GM21447 (cell line): Measurements from ENCODE around the gene NAB2.

Source experiments
- ATAC-seq: cut with Tn5 transposase; IDR thresholded peaks from one replicate; pipeline ENCODE4 v1.9.1; 2021; ENCODE audit not compliant: unreplicated experiment

Gene NAB2

DNA sequence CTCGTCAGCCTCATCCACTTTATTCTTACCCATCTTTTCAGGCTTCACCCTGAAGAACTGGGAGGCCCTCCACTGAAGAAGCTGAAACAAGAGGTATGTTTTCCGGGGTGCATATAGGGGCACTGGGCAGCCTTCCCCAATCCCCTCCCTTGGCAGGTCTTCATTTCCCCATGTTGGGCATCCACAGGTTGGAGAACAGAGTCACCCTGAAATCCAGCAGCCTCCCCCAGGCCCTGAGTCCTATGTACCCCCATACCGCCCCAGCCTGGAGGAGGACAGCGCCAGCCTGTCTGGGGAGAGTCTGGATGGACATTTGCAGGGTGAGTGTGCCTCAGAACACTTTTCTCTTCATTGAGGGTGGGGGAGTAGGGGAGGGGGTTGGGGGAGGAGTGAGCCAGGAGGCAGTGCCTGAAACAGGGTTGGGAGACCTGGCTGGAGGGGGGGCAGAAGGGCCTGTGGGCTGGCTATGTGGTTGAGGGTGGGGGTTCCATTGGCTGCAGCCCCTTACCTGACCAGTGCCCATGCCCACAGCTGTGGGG, 4.0 kb downstream of the NAB2 start:
- no peak for ATAC-seq

DNA sequence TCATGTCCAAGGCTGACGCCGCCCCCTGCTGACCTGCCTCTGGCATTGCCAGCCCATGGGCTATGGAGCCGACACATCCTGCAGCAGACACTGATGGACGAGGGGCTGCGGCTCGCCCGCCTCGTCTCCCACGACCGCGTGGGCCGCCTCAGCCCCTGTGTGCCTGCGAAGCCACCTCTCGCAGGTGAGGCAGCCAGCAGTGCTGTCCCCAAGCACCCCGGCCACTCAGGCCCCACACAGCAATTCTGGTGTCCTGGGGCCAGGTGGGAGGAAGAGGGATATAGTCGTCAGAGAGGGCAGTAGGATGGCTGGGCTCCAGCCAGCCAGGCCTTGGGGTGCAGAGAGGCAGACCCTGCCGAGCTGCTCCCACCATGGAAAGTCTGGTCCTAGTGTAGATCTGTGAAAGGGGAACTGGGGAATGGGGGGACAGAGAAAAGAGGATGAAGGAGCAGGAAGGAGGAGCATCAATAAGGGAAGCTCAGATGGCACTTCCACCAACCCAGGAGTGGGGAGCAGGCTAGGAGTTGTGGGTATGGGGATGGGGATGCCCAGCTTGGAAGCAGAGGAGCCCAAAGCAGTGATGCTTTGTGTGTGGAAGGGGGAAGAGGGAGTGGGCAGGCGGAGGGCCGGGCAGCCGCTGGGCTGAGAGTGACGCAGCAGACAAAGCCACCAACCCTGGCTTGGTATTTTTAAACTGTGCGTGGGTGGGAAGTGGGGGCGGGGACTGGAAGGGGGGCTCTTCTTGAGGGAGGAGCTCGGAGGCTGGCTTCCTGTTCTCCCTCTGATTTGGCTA, 4.7 kb downstream of the NAB2 start:
- no peak for ATAC-seq

DNA sequence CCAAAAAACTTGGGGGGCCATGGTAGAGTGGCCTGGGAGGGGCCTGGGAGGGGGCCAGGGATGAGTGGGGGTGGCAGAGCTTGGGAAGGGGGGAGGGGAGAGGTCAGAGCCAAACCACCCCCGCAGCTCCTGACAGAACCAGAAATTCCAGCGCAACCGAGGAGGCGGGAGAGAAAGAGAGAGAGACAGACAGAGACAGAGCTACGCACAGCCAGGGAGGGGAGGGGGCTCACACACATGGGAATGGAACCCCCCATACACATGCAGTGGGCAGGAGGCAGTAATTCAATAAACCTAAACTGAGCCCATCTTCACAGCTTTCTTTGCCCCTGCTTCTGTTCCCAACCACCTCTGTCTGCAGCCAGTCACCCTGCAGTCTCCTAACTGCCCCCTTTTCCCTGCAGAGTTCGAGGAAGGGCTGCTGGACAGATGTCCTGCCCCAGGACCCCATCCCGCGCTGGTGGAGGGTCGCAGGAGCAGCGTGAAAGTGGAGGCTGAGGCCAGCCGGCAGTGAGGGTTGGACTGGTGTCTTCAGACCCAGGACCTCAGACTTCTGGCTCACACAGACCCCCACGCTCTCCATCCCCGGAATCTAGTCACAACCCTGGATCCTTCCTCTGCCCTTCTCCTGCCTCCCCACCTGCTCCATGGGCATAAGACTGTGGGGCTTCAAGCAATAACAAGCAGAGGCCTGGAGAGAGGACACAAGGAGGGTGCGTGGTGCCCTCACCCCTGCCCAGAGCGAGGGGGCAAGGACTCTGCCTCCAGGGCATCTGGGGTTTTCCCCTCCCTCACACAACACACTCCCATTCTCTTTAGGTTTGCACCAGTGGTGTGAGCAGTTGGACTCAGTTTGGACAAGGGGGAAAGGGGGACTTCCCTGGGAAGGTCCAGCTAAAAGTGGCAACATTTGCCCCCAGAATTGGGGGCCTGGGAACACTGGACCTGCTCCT, 5.6 kb downstream of the NAB2 start:
- ATAC-seq, result no peak

GRCh38 chr12:57095440-57095839, 6.5 kb downstream of the NAB2 start:
- ATAC-seq, result no peak

DNA sequence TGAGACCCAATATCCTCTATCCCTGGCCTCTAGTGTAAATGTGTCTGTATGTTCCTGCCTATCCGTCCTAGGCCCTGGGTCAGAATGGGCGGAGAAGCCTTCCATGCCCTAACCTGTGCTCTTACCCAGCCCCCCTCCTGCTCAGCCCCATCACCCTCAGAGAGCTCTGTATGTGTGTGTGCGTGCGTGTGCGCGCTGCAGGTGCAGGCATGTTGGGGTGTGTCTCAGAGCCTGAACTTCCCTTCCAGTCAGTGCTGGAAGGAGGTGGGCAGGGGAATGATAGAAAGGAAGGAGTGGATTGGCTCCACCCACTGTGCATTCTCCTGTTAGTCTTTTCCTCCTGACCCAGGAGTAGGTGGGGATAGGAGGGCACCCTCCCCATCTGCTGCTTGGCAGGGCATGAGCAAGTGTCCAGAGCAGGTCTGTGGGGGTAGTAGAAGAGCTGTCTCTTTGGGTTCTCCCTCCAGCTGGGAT, 7.2 kb downstream of the NAB2 start:
- no peak for ATAC-seq

DNA sequence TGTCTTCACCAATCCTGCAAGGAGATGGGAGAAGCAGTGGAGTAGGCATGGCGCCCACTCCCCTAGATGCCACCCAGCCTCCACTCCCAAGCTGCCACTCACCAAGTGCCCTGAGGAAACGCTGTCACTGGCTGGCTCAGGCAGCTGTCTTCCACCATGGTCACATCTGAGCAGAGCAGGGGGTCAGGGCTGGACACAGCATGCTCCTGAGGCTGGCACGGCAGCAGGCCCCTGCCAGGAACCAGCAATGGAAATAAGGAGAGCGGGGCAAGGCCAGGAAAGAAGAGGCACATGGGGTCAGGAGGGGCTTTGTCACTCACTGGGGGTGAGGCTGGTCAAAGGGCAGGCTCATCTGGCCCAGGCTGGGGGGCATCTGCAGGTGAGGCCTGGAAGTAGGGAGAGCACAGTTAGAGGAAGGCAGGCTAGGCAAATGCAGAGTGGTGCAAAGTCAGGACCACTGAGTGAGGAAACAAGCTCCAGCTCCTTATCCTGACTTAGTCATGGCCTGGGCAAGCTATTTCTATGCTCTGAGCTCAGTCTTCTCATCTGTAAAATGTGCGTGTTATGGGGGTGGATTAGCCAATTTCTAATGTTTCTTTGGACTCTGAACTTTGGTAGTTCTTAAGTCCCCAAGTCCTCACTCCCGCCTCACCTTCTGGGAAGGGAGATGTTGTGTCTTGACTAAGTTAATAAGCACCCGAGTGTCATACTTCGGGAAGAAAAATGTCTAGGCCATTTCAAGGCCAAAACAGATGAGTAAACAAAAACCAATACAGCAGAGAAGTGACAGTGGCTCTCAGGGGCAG, 8.0 kb downstream of the NAB2 start:
- no peak for ATAC-seq

DNA sequence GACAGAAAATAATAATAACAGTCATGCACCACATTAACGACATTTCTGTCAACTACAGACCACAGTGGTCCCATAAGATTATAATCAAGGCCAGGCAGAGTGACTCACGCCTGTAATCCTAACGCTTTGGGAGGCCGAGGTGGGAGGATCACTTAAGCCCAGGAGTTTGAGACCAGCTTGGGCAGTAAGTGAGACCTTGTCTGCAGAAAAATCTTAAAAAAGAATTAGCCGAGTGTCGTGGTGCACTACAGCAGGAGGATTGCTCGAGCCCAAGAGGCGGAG, 8.6 kb downstream of the NAB2 start:
- ATAC-seq, result no peak

- ATAC-seq, result no peak
These were observed 9.6 kb downstream of the NAB2 start for GRCh38 chr12:57098546-57098945.

DNA sequence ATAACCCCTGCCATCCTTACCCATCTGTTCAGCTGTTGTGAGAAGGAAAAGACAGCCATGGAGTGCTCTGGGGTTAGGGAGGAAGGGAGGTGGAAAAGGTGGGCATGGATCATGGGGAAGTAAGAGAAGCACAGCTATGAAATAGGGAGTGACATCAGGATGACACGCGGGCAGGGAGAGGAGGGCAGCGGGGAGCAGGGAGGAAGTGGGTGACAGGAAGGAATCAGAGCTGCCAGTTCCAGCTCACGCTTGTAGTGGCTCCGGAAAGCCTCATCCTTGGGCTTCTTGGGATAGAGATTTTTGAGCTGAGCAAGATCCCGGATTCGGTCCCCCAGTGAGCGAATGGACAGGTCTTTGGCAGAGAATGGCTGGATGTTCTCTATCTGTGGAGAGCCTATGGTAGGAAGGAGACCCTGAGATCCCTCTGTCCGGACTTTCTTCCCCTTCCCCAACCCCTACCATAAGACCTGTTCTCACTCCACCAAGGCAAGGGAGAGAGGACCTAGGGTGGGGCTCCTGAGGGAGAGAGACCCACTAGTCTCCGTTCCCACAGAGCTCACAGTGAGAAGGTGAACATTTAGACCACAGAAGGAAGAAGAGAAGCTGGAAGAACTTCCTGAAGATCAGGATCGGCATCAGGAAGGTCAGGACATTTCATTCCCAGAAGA, 10.3 kb downstream of the NAB2 start:
- no peak for ATAC-seq

DNA sequence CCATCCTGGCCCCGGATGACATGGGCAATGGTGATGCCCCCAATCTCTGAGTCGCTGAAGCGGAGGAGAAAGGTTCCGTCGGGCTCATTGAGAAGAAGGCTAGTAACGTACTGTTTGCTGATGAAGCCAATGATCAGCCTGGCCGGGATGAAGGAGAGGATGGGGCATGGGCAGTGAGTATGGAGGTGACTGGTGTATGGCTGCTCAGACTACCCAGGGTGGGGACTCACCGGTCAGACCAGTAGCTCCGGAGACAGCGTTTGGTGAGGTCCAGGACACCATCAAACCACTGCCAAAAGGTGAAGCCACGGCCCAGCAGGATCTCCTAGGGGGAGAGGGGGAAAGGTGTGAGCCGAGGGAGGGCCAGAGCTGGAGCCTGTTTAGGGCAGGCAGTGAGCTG, 10.9 kb downstream of the NAB2 start:
- ATAC-seq, result no peak

- ATAC-seq, result no peak
These were observed 13.2 kb downstream of the NAB2 start for GRCh38 chr12:57101892-57102695.

DNA sequence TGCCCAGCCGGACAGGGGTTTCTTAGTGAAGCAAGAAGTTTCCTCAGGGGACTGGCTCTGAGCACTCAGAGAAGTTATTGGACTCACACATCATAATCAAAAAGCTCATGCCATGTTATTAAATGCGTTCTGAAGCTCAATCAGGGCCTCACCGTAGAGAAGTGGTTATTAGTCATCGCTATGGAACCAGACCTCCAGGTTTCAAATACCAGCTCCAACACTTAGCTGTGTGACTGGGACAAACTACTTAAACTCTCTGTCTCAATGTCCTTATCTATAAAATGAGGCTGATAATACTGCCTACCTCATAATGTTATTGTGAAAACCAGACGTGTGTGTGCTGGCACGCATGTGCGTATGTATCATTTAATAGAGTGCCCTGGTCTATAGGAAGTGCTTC, 14.9 kb downstream of the NAB2 start:
- ATAC-seq, result no peak

DNA sequence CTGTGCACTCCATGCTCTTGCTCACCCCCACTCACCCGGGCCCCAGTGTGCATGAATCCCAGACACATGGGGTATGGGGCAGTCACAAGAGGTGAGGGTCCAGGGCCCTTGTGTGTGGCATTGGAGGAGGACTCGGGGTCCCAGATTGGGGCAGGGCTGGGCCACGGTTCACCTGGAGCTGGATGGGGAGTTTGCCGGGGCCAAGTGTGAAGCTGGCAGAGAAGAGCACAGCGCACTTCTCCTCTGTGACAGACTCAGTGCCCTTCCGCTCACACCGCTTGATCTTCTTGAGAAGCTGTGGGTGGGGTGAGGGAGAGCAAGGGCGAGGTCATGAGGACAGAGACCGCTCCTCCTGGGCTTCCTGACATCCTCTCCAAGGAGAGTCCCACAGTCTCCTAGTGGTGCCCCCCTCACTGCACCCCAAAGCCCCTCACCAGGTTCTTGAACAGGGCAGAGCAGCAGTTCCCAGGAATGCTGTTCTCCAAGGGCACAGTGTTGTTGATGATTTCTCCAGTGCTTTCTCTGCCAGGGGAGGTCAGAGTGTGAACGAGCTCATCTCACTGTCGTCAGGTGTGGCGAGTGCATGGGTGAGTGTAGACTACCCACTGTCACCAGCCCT, 15.5 kb downstream of the NAB2 start:
- ATAC-seq, result no peak

GRCh38 chr12:57105011-57105753, 16.3 kb downstream of the NAB2 start:
- ATAC-seq, result no peak

DNA sequence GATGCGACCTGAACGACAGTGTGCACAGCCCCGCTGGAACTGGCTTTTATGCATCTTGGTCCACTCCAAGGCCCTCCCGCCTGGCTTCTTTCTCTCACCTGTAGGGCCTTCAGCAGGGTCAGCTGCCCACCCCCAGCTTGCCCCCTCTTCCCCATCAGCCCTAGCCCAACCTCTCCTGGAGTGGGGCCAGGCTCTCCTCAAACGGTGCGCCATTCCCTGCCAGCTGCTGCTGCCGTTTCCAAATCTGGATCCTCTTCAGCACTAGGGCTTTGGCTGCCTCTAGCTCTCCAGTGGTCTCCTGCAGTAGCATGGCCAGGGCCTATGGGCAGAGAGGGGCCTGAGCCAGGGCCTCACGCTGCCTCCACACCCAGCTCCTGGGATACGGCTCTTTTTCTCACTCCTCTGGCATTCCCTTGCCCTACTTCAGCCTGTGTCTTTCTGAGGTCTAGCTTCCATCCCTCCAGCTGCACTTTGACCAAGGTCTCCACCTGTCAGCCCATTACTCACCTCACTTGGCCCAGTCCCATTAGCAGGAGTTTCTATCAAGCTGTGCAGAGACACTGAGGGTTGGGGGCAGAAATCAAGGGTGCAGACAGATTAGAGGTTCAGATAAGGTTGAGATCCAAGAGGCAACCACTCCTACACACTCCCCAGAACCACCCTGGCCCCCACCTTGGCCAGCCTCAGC, 17.3 kb downstream of the NAB2 start:
- no peak for ATAC-seq

GRCh38 chr12:57107456-57108155, 18.7 kb downstream of the NAB2 start:
- ATAC-seq, result no peak
